ENCODE data around the gene SIM2.

GRCh38 chr21:36676039-36676950 is 22.6 kb upstream of the SIM2 start:
- TF ChIP-seq SIN3A (IDR thresholded peaks at IDR 0.05; ENCODE audit: borderline replicate concordance, insufficient read depth, low read length) (no peak), REST (IDR thresholded peaks at IDR 0.05; ENCODE audit: insufficient read depth in 1 of 2, low read depth in 2 of 2, low read length in 2 of 2) (no peak), POLR2AphosphoS5 (IDR thresholded peaks at IDR 0.05; ENCODE audit: low read depth, low read length) (no peak)

Data from PFSK-1 (cell line).